Activated T-cell treated with anti-CD3 and anti-CD28 coated beads for 48 hours (primary cell): Measurements from ENCODE around the gene GAB2.
"Not testable (repeated sequence)": the region's sequence is repeated elsewhere in the genome, so short reads cannot be mapped to it uniquely, and the experiment has no call there.

Experiments
- DNase-seq: peaks from one replicate; pipeline ENCODE4 v3.0.0-alpha.2; 2020; ENCODE audit warnings: low read depth

The GAB2 gene

DNA sequence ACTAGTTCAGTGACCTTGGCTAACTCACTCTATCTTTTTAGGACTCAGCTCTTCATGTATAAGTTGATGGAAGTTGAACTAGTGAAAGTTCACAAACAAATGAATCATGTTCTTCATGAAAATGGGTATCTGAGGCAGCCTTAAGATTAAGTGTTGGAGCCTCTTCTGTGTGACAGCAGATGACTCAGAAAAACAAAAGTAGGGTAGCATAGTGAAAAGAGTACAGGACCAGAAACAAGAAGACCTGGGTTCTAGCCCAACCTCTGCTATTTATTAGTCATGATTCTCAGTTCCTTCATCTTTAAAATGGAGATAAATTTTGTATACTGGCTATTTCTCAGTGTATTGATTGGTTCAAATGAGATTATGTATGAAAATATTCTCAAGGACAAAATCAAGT is 168.7 kb downstream of the GAB2 start:
- no peak for DNase-seq

GRCh38 chr11:78248191-78248590 is 169.4 kb downstream of the GAB2 start:
- DNase-seq, result no peak

GRCh38 chr11:78244546-78245255 is 172.9 kb downstream of the GAB2 start:
- no peak for DNase-seq

- DNase-seq, result no peak
Measured at GRCh38 chr11:78244080-78244479, 173.5 kb downstream of the GAB2 start.

DNA sequence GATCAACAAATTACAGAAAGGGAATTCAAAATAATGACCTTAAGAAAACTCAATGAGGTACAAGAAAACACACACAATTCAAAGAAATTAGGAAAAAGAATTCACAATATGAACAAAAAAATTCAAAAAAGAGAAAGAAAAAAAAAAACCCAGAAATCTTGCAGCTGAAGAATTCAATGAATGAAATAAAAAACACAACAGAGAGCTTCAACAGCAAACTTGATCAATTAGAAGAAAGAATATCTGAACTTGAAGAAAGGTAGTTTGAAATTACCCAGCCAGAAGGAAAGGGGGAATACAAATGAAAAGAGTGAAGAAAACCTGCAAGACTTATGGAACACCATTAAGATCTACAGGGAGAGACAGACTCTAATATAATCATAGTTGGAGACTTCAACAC is 176.1 kb downstream of the GAB2 start:
- no peak for DNase-seq

- no peak for DNase-seq
Measured at GRCh38 chr11:78239781-78240180, 177.8 kb downstream of the GAB2 start.

DNA sequence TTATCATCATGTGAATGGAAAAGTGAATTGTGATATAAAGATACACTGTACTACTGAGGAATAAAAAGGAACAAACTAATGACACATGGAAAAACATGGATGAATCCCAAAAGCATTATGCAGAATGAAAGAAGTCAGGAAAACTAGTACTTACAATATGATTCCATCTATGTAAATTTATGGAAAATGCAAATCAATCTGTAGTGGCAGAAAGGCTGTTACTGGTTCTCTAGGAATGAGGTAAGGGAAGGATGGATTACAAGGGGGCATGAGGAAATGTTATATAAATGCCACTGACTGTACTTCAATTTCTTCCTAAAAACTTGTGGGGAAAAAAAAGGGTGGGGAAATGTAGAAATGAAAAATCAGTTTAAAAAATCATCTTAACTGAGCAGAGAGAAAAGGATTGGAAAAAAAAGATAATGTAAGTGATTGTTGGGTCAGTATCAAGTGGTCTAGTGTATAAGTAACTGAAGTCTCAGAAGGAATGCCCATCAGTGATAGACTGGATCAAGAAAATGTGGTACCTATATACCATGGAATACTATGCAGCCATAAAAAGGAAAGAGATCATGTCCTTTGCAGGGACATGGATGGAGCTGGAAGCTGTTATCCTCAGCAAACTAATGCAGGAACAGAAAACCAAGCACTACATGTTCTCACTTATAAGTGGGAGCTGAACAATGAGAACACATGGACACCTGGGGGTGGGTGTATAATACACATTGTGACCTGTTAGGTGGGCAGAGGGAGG is 180.2 kb downstream of the GAB2 start:
- no peak for DNase-seq

- DNase-seq, result no peak
Measured at GRCh38 chr11:78234006-78234405, 183.6 kb downstream of the GAB2 start.

DNA sequence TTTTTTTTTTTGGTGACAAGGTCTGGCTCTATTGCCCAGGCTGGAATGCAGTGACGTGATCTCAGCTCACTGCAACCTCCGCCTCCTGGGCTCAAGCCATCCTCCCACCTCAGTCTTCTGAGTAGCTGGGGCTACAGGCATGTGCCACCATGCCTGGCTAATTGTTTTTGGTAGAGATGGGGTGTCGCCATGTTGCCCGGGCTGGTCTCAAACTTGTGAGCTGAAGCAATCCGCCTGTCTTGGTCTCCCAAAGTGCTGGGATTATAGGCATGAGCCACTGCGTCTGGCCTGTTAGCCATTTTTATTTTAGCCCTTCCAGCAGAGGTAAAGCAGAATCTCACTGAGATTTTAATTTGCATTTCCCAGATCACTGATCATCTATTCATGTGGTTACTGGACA is 184.6 kb downstream of the GAB2 start:
- not testable (repeated sequence) for DNase-seq

GRCh38 chr11:78231962-78232501 is 185.6 kb downstream of the GAB2 start:
- no peak for DNase-seq

GRCh38 chr11:78230161-78230877 is 187.3 kb downstream of the GAB2 start:
- DNase-seq, result no peak

DNA sequence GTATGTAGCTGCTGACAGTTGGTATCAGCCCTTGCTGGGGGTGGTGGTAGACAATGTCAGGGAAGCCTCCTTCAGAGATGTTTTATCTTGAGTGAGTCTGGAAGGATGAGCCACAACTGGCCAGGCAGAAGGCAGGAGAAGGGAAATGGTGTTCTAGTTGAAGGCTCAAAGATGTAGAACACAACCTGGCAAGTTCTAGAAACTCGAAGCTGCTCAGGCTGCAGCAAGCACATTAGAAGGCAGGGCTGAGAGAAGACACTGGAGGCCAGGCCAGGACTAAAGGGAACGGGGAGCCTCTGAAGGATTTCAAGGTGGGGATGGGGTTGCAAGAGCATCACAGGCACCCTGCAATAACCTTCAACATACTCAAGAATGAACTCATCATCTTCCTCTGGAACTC is 188.5 kb downstream of the GAB2 start:
- no peak for DNase-seq

GRCh38 chr11:78228467-78228866 is 189.2 kb downstream of the GAB2 start:
- DNase-seq, result no peak

GRCh38 chr11:78227921-78228320 is 189.7 kb downstream of the GAB2 start:
- DNase-seq, result no peak

- no peak for DNase-seq
Measured at GRCh38 chr11:78226684-78227680, 190.6 kb downstream of the GAB2 start.

DNA sequence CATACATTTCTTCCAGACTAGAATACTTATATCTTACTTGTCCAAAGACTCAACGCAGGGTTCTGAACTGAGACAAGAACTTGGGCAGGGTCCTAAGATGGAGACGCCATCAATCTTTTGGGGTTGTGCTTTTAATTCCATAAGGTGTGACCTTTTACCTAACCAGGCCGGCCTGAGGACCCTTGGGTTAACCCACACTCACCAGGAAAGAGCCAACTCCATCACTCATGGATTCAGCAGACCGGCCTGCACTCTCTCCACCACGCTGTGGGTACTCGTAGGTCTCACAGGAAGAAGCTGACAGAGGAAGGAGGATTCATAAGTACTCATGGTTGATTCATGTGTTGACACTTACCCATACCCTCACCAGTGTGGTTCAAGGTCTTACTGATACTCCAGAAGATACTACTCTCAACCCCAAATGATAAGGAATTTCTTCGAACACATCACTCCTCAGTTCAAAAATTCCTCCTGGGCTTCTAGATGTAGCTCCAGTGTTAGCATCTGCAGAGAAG is 192.7 kb downstream of the GAB2 start:
- no peak for DNase-seq

DNA sequence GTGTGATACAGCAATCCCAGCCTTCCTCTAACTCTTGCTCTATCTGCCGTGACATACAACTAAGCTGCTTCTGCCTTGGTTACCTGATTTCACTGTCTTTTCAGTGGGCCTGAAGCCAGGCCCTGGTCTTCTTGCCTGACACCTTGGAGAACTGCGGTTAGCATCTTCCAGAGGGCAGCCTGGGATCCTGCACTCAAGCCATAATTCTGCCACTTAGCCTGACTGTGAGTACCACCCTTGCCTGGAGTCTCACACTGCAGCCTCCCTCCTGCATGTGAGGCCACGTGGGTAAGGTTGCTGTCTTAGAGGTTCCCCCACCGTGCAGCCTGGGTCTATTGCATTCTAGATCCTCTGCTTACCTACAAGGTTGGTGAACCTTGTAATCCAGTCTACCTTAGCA is 193.1 kb downstream of the GAB2 start:
- DNase-seq, result no peak

- no peak for DNase-seq
Measured at GRCh38 chr11:78223320-78223954, 194.2 kb downstream of the GAB2 start.

GRCh38 chr11:78222726-78223125 is 194.9 kb downstream of the GAB2 start:
- DNase-seq, result not testable (repeated sequence)

DNA sequence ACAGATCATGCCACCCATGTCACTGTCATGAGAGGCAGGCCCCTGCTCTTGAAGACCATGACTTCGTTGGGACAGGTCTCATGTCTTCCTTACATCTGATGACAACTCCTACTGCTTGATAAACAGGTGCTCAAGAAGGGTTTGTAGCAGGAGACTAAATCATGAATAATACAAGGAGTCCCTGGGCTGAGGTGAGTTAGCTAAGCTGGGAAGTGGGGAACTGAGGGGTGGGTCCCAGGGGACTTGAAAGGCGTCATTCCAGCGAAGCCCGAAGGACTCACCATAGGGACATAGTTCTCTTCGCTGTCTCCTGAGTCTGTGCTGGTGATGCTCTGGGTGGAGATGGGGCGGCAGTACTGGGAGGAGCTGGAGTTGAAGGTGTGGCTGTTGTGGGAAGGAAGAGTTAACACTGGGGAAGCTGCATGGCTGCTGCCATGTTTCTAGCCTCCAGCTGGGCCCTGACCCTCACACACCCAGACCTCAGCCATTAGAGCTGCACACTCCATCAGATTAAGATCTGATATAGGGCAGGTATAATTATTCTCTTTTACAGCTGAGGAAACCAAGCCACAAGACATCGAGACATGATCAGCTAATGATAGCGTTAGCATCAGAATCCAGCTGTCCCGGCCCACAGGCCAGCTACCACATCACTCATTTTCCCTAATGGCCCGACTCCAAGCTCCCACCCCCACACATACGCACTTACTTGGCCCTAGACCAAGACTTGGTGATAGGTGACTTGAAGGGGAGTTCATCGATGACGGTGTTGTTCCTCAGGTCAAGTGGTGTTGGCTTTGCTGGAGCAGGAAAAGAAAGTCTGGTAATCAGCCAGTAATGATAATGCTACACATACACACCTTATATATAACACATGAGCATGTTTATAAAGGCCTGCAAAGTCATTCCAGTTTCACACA is 196.0 kb downstream of the GAB2 start:
- DNase-seq, result no peak
